Stomach (tissue), 9 donors: ENCODE results near the gene SYT2. TPM values are rescaled to one million over a fixed set of nuclear protein-coding genes. Genes with fewer than 3 reads are reported as not detected.
A peak's percentile ranks its signal among the peaks of the same experiment; 100 is the strongest.

Source experiments
- DNase-seq, 2 donors: peaks; one replicate each; pipeline versions ENCODE4 v3.0.0 to v3.0.0-alpha.2; 2013 to 2019
- H3K27ac ChIP-seq, 5 donors: fragments of 200-600 bp in 4 of 5; sonication (generic) in 4 of 5; one replicate each; pipeline ENCODE4 v1.5.1; 2013 to 2019; ENCODE audit warnings: mild to moderate bottlenecking in 1 of 5, moderate library complexity in 1 of 5
- H3K27me3 ChIP-seq, 3 donors: fragments of 200-600 bp; sonication (generic); one replicate each; pipeline ENCODE4 v1.5.1; 2017 to 2019; ENCODE audit warnings: mixed run types in 1 of 3
- H3K36me3 ChIP-seq, 4 donors: fragments of 200-600 bp; sonication (generic); 1 replicate in 3 of 4; 2 replicates in 1 of 4; pipeline ENCODE4 v1.5.1; 2016 to 2019
- H3K4me1 ChIP-seq, 4 donors: fragments of 200-600 bp; sonication (generic); one replicate each; pipeline ENCODE4 v1.5.1; 2016 to 2019
- H3K4me3 ChIP-seq, 4 donors: fragments of 200-600 bp; sonication (generic) in 3 of 4; one replicate each; pipeline ENCODE4 v1.5.1; 2016 to 2019; ENCODE audit warnings: mild to moderate bottlenecking in 1 of 4
- H3K9me3 ChIP-seq, 4 donors: fragments of 200-600 bp; sonication (generic); one replicate each; pipeline ENCODE4 v1.5.1; 2016 to 2019
- EP300 ChIP-seq: sonication (generic); formaldehyde crosslinking; IDR thresholded peaks from one replicate; pipeline ENCODE4 v1.6.1; 2017; ENCODE audit warnings: antibody characterized with exemption
- POLR2A ChIP-seq, 4 donors: fragments of 450-650 bp; IDR thresholded peaks; one replicate each; pipeline ENCODE4 v1.6.1; 2016; ENCODE audit warnings: antibody characterized with exemption in 4 of 4, control low read depth in 2 of 4, mild to moderate bottlenecking in 1 of 4, moderate library complexity in 1 of 4
- POLR2AphosphoS5 ChIP-seq, 3 donors: sonication (generic); formaldehyde crosslinking; IDR thresholded peaks; one replicate each; pipeline ENCODE4 v1.6.1; 2016; ENCODE audit warnings: antibody characterized with exemption in 3 of 3
- WGBS, 5 donors: extraction: QIAGEN DNeasy Blood & Tissue Kit in 3 of 5; methylation state at CpG; one replicate each; pipeline versions ENCODE4 v1.1.5 to v1.1.7; 2013 to 2018; 5-methylcytosine and 5-hydroxymethylcytosine counted together
- intact Hi-C: fragments of 100-400 bp; cut with DNase I; formaldehyde crosslinking; loops from one replicate; pipeline ENCODE4 v1.15.1; 2023; ENCODE audit warnings: low total_unique reads
- polyA plus RNA-seq, 3 donors: library from polyadenylated mRNA; stranded (reverse); fragments of 200-250 nt; gene quantifications; one replicate each; pipeline ENCODE4 v1.2.3, GENCODE V29; 2013
- total RNA-seq, 5 donors: library from RNA; depleted of rRNA; stranded (reverse); fragments of >200 nt; gene quantifications; one replicate each; pipeline versions ENCODE4 v1.1.0 to v1.2.3, GENCODE V29; 2014 to 2016
- TF ChIP-seq, protein P1 (sequence below), 7 experiments: fragments of 450-650 bp in 4 of 7; fragments of 200-600 bp in 3 of 7; sonication (generic) in 3 of 7; IDR thresholded peaks; one replicate each; pipeline ENCODE4 v1.5.1; 2016 to 2019; ENCODE audit warnings: antibody characterized with exemption in 7 of 7, control low read depth in 2 of 7, mild to moderate bottlenecking in 1 of 7
- donor health status: healthy with polysubstance abuse.
- donor health status: Bipolar disorder and iron deficiency.
- donor health status: healthy.

Gene SYT2
- total and polyA plus RNA-seq, 8 donors = 0.18 to 0.29 TPM; not detected in 6

DNA sequence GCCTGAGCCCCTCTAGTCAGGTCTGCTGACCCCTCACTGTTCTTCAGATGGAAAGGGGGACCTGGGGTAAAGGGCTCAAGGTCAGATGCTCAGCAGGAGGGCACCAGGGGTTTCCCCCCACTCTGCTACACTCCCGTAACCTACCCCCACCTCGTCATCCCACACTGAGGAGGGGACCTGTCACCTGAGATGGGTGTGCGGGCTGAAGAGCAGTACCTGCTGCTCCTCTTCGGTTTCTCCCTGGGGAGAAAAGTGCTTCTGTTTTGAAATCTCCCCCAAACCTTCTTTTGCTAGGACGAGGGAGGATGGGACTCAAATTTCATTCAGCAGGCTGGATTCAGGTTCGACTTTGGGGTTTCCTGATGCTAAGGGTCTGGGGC lies 65.2 kb downstream of the SYT2 start:
- Histone ChIP-seq H3K4me3 (no peak overlapping the region), H3K27ac (no peak overlapping the region), H3K9me3 (no peaks in the 10 kb centered on the region), H3K4me1 (peaks cover 21 to 28% (median 25%) of the 10 kb centered on the region in 4 donors), H3K27me3 (peaks cover 10 to 95% (median 36%) of the 10 kb centered on the region in 3 donors), H3K36me3 (no peaks in the 10 kb centered on the region)
- intact Hi-C loops = no loop called here
- WGBS, 5 donors = 31 to 62% (median 46%) methylated on average over 6 of the region's 6 CpGs
- TF ChIP-seq, protein P1, sequence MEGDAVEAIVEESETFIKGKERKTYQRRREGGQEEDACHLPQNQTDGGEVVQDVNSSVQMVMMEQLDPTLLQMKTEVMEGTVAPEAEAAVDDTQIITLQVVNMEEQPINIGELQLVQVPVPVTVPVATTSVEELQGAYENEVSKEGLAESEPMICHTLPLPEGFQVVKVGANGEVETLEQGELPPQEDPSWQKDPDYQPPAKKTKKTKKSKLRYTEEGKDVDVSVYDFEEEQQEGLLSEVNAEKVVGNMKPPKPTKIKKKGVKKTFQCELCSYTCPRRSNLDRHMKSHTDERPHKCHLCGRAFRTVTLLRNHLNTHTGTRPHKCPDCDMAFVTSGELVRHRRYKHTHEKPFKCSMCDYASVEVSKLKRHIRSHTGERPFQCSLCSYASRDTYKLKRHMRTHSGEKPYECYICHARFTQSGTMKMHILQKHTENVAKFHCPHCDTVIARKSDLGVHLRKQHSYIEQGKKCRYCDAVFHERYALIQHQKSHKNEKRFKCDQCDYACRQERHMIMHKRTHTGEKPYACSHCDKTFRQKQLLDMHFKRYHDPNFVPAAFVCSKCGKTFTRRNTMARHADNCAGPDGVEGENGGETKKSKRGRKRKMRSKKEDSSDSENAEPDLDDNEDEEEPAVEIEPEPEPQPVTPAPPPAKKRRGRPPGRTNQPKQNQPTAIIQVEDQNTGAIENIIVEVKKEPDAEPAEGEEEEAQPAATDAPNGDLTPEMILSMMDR (IDR thresholded peaks at IDR 0.05) = no peak
- DNase-seq = no peak

DNA sequence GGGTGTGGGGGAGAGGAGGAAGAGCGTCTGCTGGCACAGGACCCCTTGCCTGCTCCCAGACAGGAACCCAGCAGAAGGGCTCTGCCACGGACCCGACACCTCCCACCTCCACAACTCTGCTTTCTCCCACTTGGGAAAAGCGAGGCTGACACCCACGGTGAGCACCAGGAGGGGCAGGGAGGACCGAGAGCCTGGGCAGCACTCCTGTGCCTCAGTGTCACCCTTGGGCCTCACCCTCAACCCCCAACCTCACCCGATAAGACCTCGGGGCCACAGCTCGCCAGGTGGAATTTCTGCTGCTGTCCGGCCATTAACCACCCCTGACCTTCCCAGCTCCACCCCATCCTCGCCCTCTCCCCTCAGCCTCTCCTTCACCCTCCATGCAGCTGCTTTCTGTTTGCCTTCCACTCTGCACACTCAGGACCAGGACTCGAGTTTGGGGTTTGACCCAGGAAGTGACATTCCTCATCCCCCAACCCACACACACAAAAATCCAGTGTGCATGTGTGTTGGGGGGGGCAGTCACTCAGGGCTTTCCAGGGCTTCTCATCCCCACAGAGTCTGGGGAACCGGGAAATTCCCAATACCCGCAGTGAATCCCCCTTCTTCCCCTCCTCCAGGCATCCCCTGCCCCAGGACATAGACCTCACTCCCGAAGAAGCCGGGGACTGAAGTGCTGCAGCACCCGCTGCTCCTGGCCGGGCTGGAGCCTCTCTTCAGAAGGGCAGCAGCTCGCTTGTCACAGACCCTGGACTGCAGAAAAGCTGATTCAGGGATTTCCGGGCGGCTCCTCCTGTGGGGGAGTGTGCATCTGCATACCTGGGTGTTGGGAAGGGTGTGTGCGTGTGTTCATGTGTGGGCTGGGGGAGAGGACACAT lies 65.8 kb downstream of the SYT2 start:
- intact Hi-C loops = no loop called here
- TF ChIP-seq, protein P1 (IDR thresholded peaks at IDR 0.05) = no peak
- no peak for TF ChIP-seq POLR2AphosphoS5 (IDR thresholded peaks at IDR 0.05)

DNA sequence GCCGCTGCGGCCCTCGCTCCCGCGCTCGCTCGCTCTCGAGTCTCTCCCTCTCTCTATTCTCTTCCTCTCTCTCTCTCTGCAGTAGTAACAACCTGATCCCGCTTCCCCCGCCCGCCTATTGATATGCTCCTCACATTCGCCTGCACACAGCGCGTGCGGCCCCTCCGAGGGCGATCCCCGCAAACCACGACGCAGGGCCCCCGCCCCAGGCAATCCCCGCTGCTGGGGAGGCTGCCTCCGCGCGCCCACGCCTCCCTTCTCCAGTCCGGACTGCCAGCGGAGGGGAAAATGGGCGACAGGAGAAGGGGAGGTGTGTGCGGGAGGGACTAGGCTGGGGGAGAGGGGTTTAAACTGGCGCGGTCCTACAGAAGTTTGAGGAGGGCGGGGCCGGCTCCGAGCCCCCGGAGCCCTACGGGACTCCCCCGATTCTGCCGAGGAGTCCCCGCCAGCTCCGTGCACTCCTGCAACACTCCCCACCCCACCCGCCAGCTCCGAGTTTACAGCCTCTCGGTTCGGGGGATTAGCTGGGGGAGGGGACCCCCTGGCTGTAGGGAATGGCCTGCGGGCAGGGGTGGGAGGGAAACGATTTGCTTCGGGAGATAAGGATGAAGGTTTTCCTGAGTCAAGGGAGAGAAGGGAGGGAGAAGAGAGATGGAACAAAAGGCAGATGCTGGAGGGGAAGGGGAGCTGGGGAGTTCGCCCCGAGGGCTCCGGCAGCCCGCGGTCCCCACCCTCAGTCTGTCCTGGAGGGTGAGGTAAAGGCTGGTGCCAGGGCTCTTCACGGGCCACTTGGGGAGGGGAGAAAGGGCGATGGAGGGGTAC lies 66.6 kb downstream of the SYT2 start:
- peak in 1 of 2 donors; percentile 56 for DNase-seq
- intact Hi-C loops = no loop called here
- 1 to 2% (median 1%) methylated on average over 47 to 53 of the region's 55 CpGs for WGBS, 5 donors
- TF ChIP-seq POLR2AphosphoS5 (IDR thresholded peaks at IDR 0.05) (no peak), EP300 (no peak), POLR2A (IDR thresholded peaks at IDR 0.05) (no peak)
- TF ChIP-seq, protein P1 (IDR thresholded peaks at IDR 0.05) = no peak
- H3K9me3 ChIP-seq = no peaks in the 10 kb centered on the region
- no peak overlapping the region for H3K27ac ChIP-seq
- peak overlapping the region; percentile 38 to 52 (median 40) for H3K4me3 ChIP-seq
- peaks cover 10 to 97% (median 36%) of the 10 kb centered on the region in 3 donors for H3K27me3 ChIP-seq
- H3K36me3 ChIP-seq = no peaks in the 10 kb centered on the region
- peaks cover 21 to 35% (median 28%) of the 10 kb centered on the region in 4 donors for H3K4me1 ChIP-seq

More for the DNA sequence above, 65.8 kb downstream of the SYT2 start:
- Histone ChIP-seq H3K27ac (no peak overlapping the region), H3K9me3 (no peaks in the 10 kb centered on the region), H3K4me1 (peaks cover 21 to 28% (median 25%) of the 10 kb centered on the region in 4 donors), H3K27me3 (peaks cover 10 to 95% (median 36%) of the 10 kb centered on the region in 3 donors), H3K4me3 (peak overlapping the region in 1 of 4 donors; percentile 52), H3K36me3 (no peaks in the 10 kb centered on the region)
- peak in 1 of 2 donors; percentile 22 for DNase-seq
- 13 to 22% (median 16%) methylated on average over 20 to 22 of the region's 22 CpGs for WGBS, 5 donors

DNA sequence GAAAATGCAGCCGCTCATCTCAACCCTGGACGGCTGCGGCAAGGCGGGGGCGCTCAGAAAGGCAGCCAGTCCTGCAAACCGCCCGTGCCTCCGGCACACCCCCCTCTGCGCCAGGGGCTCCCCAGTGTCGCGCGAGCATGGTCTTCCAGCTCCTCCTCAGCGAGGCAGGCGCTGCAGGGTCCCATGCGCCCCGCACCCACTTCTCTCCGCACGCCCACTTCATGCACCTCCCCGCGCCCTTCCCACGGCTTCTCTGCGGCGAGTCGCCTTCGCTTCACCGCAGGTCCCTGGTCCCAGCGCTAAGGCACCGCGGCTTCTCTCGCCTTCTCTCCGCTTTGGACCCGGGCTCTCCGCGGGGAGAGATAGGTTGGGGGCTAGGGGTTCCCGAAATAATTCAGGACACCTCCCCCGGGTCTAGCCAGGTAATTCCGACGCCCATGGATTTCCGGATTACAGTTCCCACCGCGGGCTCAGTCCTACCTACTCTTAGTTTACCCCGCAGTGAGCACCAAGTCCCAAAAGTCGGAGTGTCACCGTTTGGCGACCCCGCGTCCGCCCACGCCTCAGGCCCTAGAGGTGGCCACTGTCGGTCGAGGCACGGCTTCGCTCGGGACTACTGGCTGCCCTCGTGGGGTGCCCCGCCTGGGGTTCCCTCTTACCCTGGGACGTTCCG lies 67.5 kb downstream of the SYT2 start:
- WGBS, 5 donors = 1 to 4% (median 2%) methylated on average over 19 to 58 of the region's 58 CpGs
- peak overlapping the region; percentile 38 to 52 (median 40) for H3K4me3 ChIP-seq
- no peaks in the 10 kb centered on the region for H3K9me3 ChIP-seq
- intact Hi-C loops = no loop called here
- peaks cover 21 to 35% (median 28%) of the 10 kb centered on the region in 4 donors for H3K4me1 ChIP-seq
- H3K36me3 ChIP-seq = no peaks in the 10 kb centered on the region
- no peak overlapping the region for H3K27ac ChIP-seq
- TF ChIP-seq, protein P1 (IDR thresholded peaks at IDR 0.05) = no peak
- TF ChIP-seq EP300 (no peak), POLR2A (IDR thresholded peaks at IDR 0.05) (no peak), POLR2AphosphoS5 (IDR thresholded peaks at IDR 0.05) (no peak)
- DNase-seq = peak in 1 of 2 donors; percentile 32
- H3K27me3 ChIP-seq = peaks cover 10 to 97% (median 36%) of the 10 kb centered on the region in 3 donors
